HepG2 (cell line): ENCODE results near the gene POC1B. TPM values are rescaled to one million over a fixed set of nuclear protein-coding genes. Genes with fewer than 3 reads are reported as not detected.
"Not testable (repeated sequence)": the region's sequence is repeated elsewhere in the genome, so short reads cannot be mapped to it uniquely, and the experiment has no call there.

Experiments
- ATAC-seq: fragments of 200-7000 bp; cut with Tn5 transposase; 3 replicates; pipeline ENCODE4 v1.9.1; 2020; ENCODE audit warnings: mild to moderate bottlenecking, moderate library complexity
- BruUV-seq: library from RNA; stranded (reverse); fragments of 400-500 nt; replicated peaks from 2 replicates; lab custom pipeline; 2021; lab: Mats Ljungman, UMichigan
- CTCF ChIA-PET: fragments of 300-600 bp; formaldehyde crosslinking; extraction: SDS; loops from one replicate; lab custom pipeline; 2021; ENCODE audit warnings: low total read pairs, inconsistent platforms, low intra/inter-chr PET ratio; lab: Yijun Ruan, JAX
- POLR2A ChIA-PET: fragments of 350-600 bp; sonication (Branson Sonifier 250); formaldehyde crosslinking; loops from one replicate; lab custom pipeline; 2020; ENCODE audit warnings: antibody characterized with exemption, inconsistent platforms; lab: Yijun Ruan, JAX
- DNase-seq: peaks from one replicate; pipeline ENCODE4 v3.0.0-alpha.2; 2015; ENCODE audit warnings: low spot score
- FAIRE-seq: peaks from 3 replicates; lab custom pipeline; 2011; peaks lifted over from hg19 to GRCh38; lab: Jason Lieb, UNC
- H2AFZ ChIP-seq: one replicate; pipeline ENCODE4 v1.6.1; 2011; ENCODE audit warnings: low read length, inconsistent platforms
- H3K27ac ChIP-seq: fragments of 300-600 bp; 3 replicates; pipeline ENCODE4 v1.8.0; 2011; ENCODE audit warnings: mixed run types, mild to moderate bottlenecking, mixed read lengths, low read length, inconsistent platforms; ENCODE audit not compliant: insufficient read depth; ENCODE audit errors: extremely low read length
- H3K27me3 ChIP-seq, 2 experiments: fragments of 200-600 bp in 1 of 2; 2 replicates in 1 of 2; 3 replicates in 1 of 2; pipeline versions ENCODE4 v1.6.0 to v1.8.0; 2011; ENCODE audit warnings: low read length in 2 of 2, mild to moderate bottlenecking in 2 of 2, moderate library complexity in 2 of 2, inconsistent platforms in 1 of 2; ENCODE audit not compliant: insufficient read depth in 2 of 2, control insufficient read depth in 1 of 2
- H3K36me3 ChIP-seq, 2 experiments: fragments of 200-600 bp in 1 of 2; replicated peaks in 1 of 2; 2 replicates in 1 of 2; 3 replicates in 1 of 2; pipeline versions ENCODE4 v1.5.1 to v1.8.0; 2011; ENCODE audit warnings: low read length in 2 of 2, inconsistent platforms in 1 of 2; ENCODE audit not compliant: insufficient read depth in 2 of 2, control insufficient read depth in 1 of 2
- H3K4me1 ChIP-seq: 2 replicates; pipeline ENCODE4 v1.5.1; 2012; ENCODE audit warnings: low read length, inconsistent platforms; ENCODE audit not compliant: insufficient read depth
- H3K4me2 ChIP-seq: 2 replicates; pipeline ENCODE4 v1.6.0; 2011; ENCODE audit warnings: low read depth, low read length, inconsistent platforms
- H3K4me3 ChIP-seq, 3 experiments: fragments of 200-600 bp in 1 of 3; sonication (generic), shearing (Covaris generic) in 1 of 3; replicated peaks in 1 of 3; 2 replicates each; pipeline ENCODE4 v1.5.1; 2011 to 2016; ENCODE audit warnings: low read length in 3 of 3, inconsistent platforms in 2 of 3, low read depth in 2 of 3, mild to moderate bottlenecking in 2 of 3, control low read depth in 1 of 3, mixed read lengths in 1 of 3; ENCODE audit not compliant: insufficient read depth in 1 of 3
- H3K79me2 ChIP-seq: one replicate; pipeline ENCODE4 v1.6.1; 2011; ENCODE audit warnings: low read length, inconsistent platforms; ENCODE audit not compliant: insufficient read depth
- H3K9ac ChIP-seq: 2 replicates; pipeline ENCODE4 v1.6.0; 2011; ENCODE audit warnings: mild to moderate bottlenecking, low read depth, low read length, inconsistent platforms; ENCODE audit not compliant: insufficient read depth
- H3K9me3 ChIP-seq: 2 replicates; pipeline ENCODE4 v1.5.1; 2012; ENCODE audit warnings: mild to moderate bottlenecking, low read length
- H4K20me1 ChIP-seq: 2 replicates; pipeline ENCODE4 v1.6.0; 2011; ENCODE audit warnings: inconsistent platforms, mild to moderate bottlenecking, low read length, moderate library complexity; ENCODE audit not compliant: insufficient read depth
- CTCF ChIP-seq: sonication (generic); formaldehyde crosslinking; IDR thresholded peaks from 2 replicates; pipeline ENCODE4 v1.5.0; 2020; ENCODE audit warnings: mild to moderate bottlenecking, missing genetic modification reagents, moderate library complexity
- SMC3 ChIP-seq: IDR thresholded peaks from 2 replicates; pipeline ENCODE4 v1.6.1; 2011; ENCODE audit warnings: low read length, improper control_type of control experiment
- ZUFSP ChIP-seq: sonication (generic); formaldehyde crosslinking; IDR thresholded peaks from 2 replicates; pipeline ENCODE4 v1.9.0; 2021; ENCODE audit warnings: missing genetic modification reagents, mild to moderate bottlenecking, borderline replicate concordance
- WGBS: methylation state at CpG from one replicate; pipeline ENCODE4 v1.1.6; 2017; ENCODE audit warnings: low lambda C conversion rate; 5-methylcytosine and 5-hydroxymethylcytosine counted together
- in situ Hi-C: cut with HindIII; loops from 2 replicates; pipeline ENCODE4 v1.10.0; 2017; ENCODE audit warnings: low pct_unique_long_range_greater_than_20kb; ENCODE audit not compliant: extremely low pct_ligation_motif_present
- intact Hi-C: fragments of 100-400 bp; cut with micrococcal nuclease; formaldehyde crosslinking; loops from one replicate; pipeline ENCODE4 v1.10.0; 2022; ENCODE audit not compliant: unreplicated experiment
- polyA plus RNA-seq, 8 experiments: library from polyadenylated mRNA; depleted of rRNA in 3 of 8; stranded (reverse) in 7 of 8; unstranded in 1 of 8; fragments of >200 nt; fragmentation: Illumina TruSeq in 4 of 8; extraction: Trizol in 4 of 8; gene quantifications; 2 replicates each; pipeline versions ENCODE4 v1.2.1 to v1.2.3, GENCODE V29; 2011 to 2016; ENCODE audit warnings: low read depth in 4 of 8, missing spikeins in 1 of 8, mixed read lengths in 1 of 8; ENCODE audit not compliant: insufficient read depth in 1 of 8
- total RNA-seq, 5 experiments: library from RNA; depleted of rRNA; stranded (reverse); fragments of >200 nt; fragmentation: Illumina TruSeq; extraction: Trizol; gene quantifications; 2 replicates each; pipeline ENCODE4 v1.2.3, GENCODE V29; 2016; ENCODE audit warnings: low read depth in 1 of 5

The POC1B gene
- total and polyA plus RNA-seq, 2 of the 13 experiments (the other 11 are each of a cell fraction or from before 2014, with no cell fraction given) = 9.3 to 11.0 TPM

DNA sequence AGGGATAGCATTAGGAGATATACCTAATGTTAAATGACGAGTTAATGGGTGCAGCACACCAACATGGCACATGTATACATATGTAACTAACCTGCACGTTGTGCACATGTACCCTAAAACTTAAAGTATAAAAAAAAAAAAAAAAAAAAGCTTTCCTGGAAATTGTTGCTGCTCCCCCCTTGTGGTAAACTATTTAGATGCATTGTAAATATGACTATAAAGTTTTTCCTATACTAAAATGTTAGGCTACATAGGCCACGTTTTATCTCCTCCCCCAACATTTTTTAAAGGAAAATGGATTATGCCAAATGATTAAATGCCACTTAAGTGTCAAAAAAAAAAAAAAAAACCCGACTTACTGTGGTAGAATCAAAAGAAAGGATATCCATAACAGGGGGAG, 66.6 kb downstream of the POC1B start:
- BruUV-seq = not testable (repeated sequence)
- POLR2A ChIA-PET = interaction anchor here (1.4 kb wide), 2 partner anchors 105 to 107 kb away, joined by 4 to 10 read pairs; partner anchors contain the start of gene DUSP6

GRCh38 chr12:89456565-89456964, 69.3 kb downstream of the POC1B start:
- Histone ChIP-seq H4K20me1 (no peaks in the 10 kb centered on the region), H3K27ac (no peak overlapping the region), H3K4me3 (no peak overlapping the region), H2AFZ (no peak overlapping the region), H3K79me2 (no peaks in the 10 kb centered on the region), H3K27me3 (no peaks in the 10 kb centered on the region), H3K9me3 (no peaks in the 10 kb centered on the region), H3K36me3 (no peaks in the 10 kb centered on the region; a peak in 1 of 5 replicates), H3K4me1 (peaks cover 14% of the 10 kb centered on the region), H3K4me2 (no peak overlapping the region), H3K9ac (no peak overlapping the region)
- no peak for DNase-seq
- no peak for ATAC-seq
- no TSS peak for BruUV-seq
- ChIA-PET POLR2A (no interaction called here), CTCF (no interaction called here)
- intact Hi-C loops = no loop called here
- in situ Hi-C loops = loop anchor here (5.0 kb wide), 2 partner anchors 99 to 399 kb away; no protein-coding TSS in a partner anchor
- no peak for FAIRE-seq
- TF ChIP-seq ZUFSP (CRISPR knock-in tag) = no peak
- WGBS = 85% methylated on average over 1 of the region's 1 CpG

More for the DNA sequence above, 66.6 kb downstream of the POC1B start:
- not testable (repeated sequence) for FAIRE-seq, H3K27ac ChIP-seq, H3K36me3 ChIP-seq, H3K4me3 ChIP-seq, DNase-seq, H3K27me3 ChIP-seq, H4K20me1 ChIP-seq, H3K4me1 ChIP-seq, ATAC-seq, H3K4me2 ChIP-seq, H3K9ac ChIP-seq, H3K79me2 ChIP-seq, H3K9me3 ChIP-seq, H2AFZ ChIP-seq
- WGBS = 71% methylated on average over 4 of the region's 4 CpGs
- intact Hi-C loops (loop anchor here (1.0 kb wide), 1 partner anchor 105 kb away; no protein-coding TSS in a partner anchor), in situ Hi-C loops (loop anchor here (5.0 kb wide), 2 partner anchors 102 to 402 kb away; no protein-coding TSS in a partner anchor)
- CTCF ChIA-PET = interaction anchor here (0.7 to 1.5 kb wide), 4 partner anchors 408 to 442 kb away, joined by 3 to 7 read pairs (median 4); no protein-coding TSS in a partner anchor
- peak; percentile 21; the same call in 1 of the 2 replicates for TF ChIP-seq CTCF (CRISPR knock-in tag)
- peak; percentile 36; the same call in 1 of the 2 replicates for TF ChIP-seq SMC3
